HepG2 (cell line): ENCODE measurements around the gene SYNDIG1. TPM values are rescaled to one million over a fixed set of nuclear protein-coding genes. Genes with fewer than 3 reads are reported as not detected.

Source experiments
- ATAC-seq: fragments of 200-7000 bp; cut with Tn5 transposase; 3 replicates; pipeline ENCODE4 v1.9.1; 2020; ENCODE audit warnings: mild to moderate bottlenecking, moderate library complexity
- BruUV-seq: library from RNA; stranded (reverse); fragments of 400-500 nt; replicated peaks from 2 replicates; lab custom pipeline; 2021; lab: Mats Ljungman, UMichigan
- CTCF ChIA-PET: fragments of 300-600 bp; formaldehyde crosslinking; extraction: SDS; loops from one replicate; lab custom pipeline; 2021; ENCODE audit warnings: low total read pairs, inconsistent platforms, low intra/inter-chr PET ratio; lab: Yijun Ruan, JAX
- POLR2A ChIA-PET: fragments of 350-600 bp; sonication (Branson Sonifier 250); formaldehyde crosslinking; loops from one replicate; lab custom pipeline; 2020; ENCODE audit warnings: antibody characterized with exemption, inconsistent platforms; lab: Yijun Ruan, JAX
- DNase-seq: peaks from one replicate; pipeline ENCODE4 v3.0.0-alpha.2; 2015; ENCODE audit warnings: low spot score
- FAIRE-seq: peaks from 3 replicates; lab custom pipeline; 2011; peaks lifted over from hg19 to GRCh38; lab: Jason Lieb, UNC
- H2AFZ ChIP-seq: one replicate; pipeline ENCODE4 v1.6.1; 2011; ENCODE audit warnings: low read length, inconsistent platforms
- H3K27ac ChIP-seq: fragments of 300-600 bp; 3 replicates; pipeline ENCODE4 v1.8.0; 2011; ENCODE audit warnings: mixed run types, mild to moderate bottlenecking, mixed read lengths, low read length, inconsistent platforms; ENCODE audit not compliant: insufficient read depth; ENCODE audit errors: extremely low read length
- H3K27me3 ChIP-seq, 2 experiments: fragments of 200-600 bp in 1 of 2; 2 replicates in 1 of 2; 3 replicates in 1 of 2; pipeline versions ENCODE4 v1.6.0 to v1.8.0; 2011; ENCODE audit warnings: low read length in 2 of 2, mild to moderate bottlenecking in 2 of 2, moderate library complexity in 2 of 2, inconsistent platforms in 1 of 2; ENCODE audit not compliant: insufficient read depth in 2 of 2, control insufficient read depth in 1 of 2
- H3K36me3 ChIP-seq, 2 experiments: fragments of 200-600 bp in 1 of 2; replicated peaks in 1 of 2; 2 replicates in 1 of 2; 3 replicates in 1 of 2; pipeline versions ENCODE4 v1.5.1 to v1.8.0; 2011; ENCODE audit warnings: low read length in 2 of 2, inconsistent platforms in 1 of 2; ENCODE audit not compliant: insufficient read depth in 2 of 2, control insufficient read depth in 1 of 2
- H3K4me1 ChIP-seq: 2 replicates; pipeline ENCODE4 v1.5.1; 2012; ENCODE audit warnings: low read length, inconsistent platforms; ENCODE audit not compliant: insufficient read depth
- H3K4me2 ChIP-seq: 2 replicates; pipeline ENCODE4 v1.6.0; 2011; ENCODE audit warnings: low read depth, low read length, inconsistent platforms
- H3K4me3 ChIP-seq, 3 experiments: fragments of 200-600 bp in 1 of 3; sonication (generic), shearing (Covaris generic) in 1 of 3; replicated peaks in 1 of 3; 2 replicates each; pipeline ENCODE4 v1.5.1; 2011 to 2016; ENCODE audit warnings: low read length in 3 of 3, inconsistent platforms in 2 of 3, low read depth in 2 of 3, mild to moderate bottlenecking in 2 of 3, control low read depth in 1 of 3, mixed read lengths in 1 of 3; ENCODE audit not compliant: insufficient read depth in 1 of 3
- H3K79me2 ChIP-seq: one replicate; pipeline ENCODE4 v1.6.1; 2011; ENCODE audit warnings: low read length, inconsistent platforms; ENCODE audit not compliant: insufficient read depth
- H3K9ac ChIP-seq: 2 replicates; pipeline ENCODE4 v1.6.0; 2011; ENCODE audit warnings: mild to moderate bottlenecking, low read depth, low read length, inconsistent platforms; ENCODE audit not compliant: insufficient read depth
- H3K9me3 ChIP-seq: 2 replicates; pipeline ENCODE4 v1.5.1; 2012; ENCODE audit warnings: mild to moderate bottlenecking, low read length
- H4K20me1 ChIP-seq: 2 replicates; pipeline ENCODE4 v1.6.0; 2011; ENCODE audit warnings: inconsistent platforms, mild to moderate bottlenecking, low read length, moderate library complexity; ENCODE audit not compliant: insufficient read depth
- AGO2 ChIP-seq: fragments of 200-400 bp; formaldehyde crosslinking; optimal IDR thresholded peaks from 2 replicates; pipeline ENCODE3; 2017; ENCODE audit warnings: mild to moderate bottlenecking, low read depth, low read length, moderate library complexity
- ASH2L ChIP-seq: fragments of 300-600, 200-600 bp; sonication (generic); IDR thresholded peaks from 2 replicates; pipeline ENCODE4 v1.7.0; 2017; ENCODE audit warnings: low read depth, mild to moderate bottlenecking, moderate library complexity, mixed read lengths, low read length; ENCODE audit not compliant: insufficient read length
- ATM ChIP-seq: fragments of 450-650 bp; IDR thresholded peaks from 2 replicates; pipeline ENCODE4 v1.7.1; 2017; ENCODE audit warnings: mild to moderate bottlenecking, borderline replicate concordance
- CSRNP1 ChIP-seq: sonication (generic); formaldehyde crosslinking; IDR thresholded peaks from 2 replicates; pipeline ENCODE4 v1.8.1; 2023; ENCODE audit warnings: mild to moderate bottlenecking, missing genetic modification reagents
- DNMT3B ChIP-seq: conservative IDR thresholded peaks from 2 replicates; pipeline ENCODE4 v1.6.1; 2016; ENCODE audit warnings: missing biosample characterization, control low read depth
- HMG20A ChIP-seq: IDR thresholded peaks from 2 replicates; pipeline ENCODE4 v1.6.1; 2016; ENCODE audit warnings: borderline replicate concordance
- JUN ChIP-seq: sonication (generic); formaldehyde crosslinking; IDR thresholded peaks from 2 replicates; pipeline ENCODE4 v1.4.0; 2020; ENCODE audit warnings: mild to moderate bottlenecking, missing genetic modification reagents
- MTF1 ChIP-seq: sonication (generic); formaldehyde crosslinking; IDR thresholded peaks from 2 replicates; pipeline ENCODE4 v1.5.0; 2020; ENCODE audit warnings: missing genetic modification reagents
- POLR2AphosphoS2 ChIP-seq: IDR thresholded peaks from 2 replicates; pipeline ENCODE4 v1.6.1; 2011; ENCODE audit warnings: low read depth, low read length, improper control_type of control experiment
- SALL1 ChIP-seq: sonication (generic); formaldehyde crosslinking; IDR thresholded peaks from 2 replicates; pipeline ENCODE4 v1.8.0; 2022; ENCODE audit warnings: mild to moderate bottlenecking, missing genetic modification reagents
- ZNF205 ChIP-seq: IDR thresholded peaks from 2 replicates; pipeline ENCODE4 v1.6.1; 2018; ENCODE audit warnings: missing biosample characterization, missing genetic modification reagents
- ZNF274 ChIP-seq: sonication (generic); formaldehyde crosslinking; IDR thresholded peaks from 2 replicates; pipeline ENCODE4 v1.5.1; 2020; ENCODE audit warnings: mild to moderate bottlenecking, missing genetic modification reagents
- ZNF530 ChIP-seq: sonication (generic); formaldehyde crosslinking; IDR thresholded peaks from 2 replicates; pipeline ENCODE4 v1.5.0; 2020; ENCODE audit warnings: low read depth, mild to moderate bottlenecking, missing genetic modification reagents
- ZNF777 ChIP-seq: sonication (generic); formaldehyde crosslinking; IDR thresholded peaks from 2 replicates; pipeline ENCODE4 v1.4.0; 2020; ENCODE audit warnings: missing genetic modification reagents
- ZNF800 ChIP-seq: sonication (generic); formaldehyde crosslinking; IDR thresholded peaks from 2 replicates; pipeline ENCODE4 v1.4.0; 2020; ENCODE audit warnings: missing genetic modification reagents
- ZSCAN29 ChIP-seq: sonication (generic); formaldehyde crosslinking; conservative IDR thresholded peaks from 2 replicates; pipeline ENCODE4 v1.4.0; 2020; ENCODE audit warnings: mild to moderate bottlenecking, missing genetic modification reagents
- WGBS: methylation state at CpG from one replicate; pipeline ENCODE4 v1.1.6; 2017; ENCODE audit warnings: low lambda C conversion rate; 5-methylcytosine and 5-hydroxymethylcytosine counted together
- in situ Hi-C: cut with HindIII; loops from 2 replicates; pipeline ENCODE4 v1.10.0; 2017; ENCODE audit warnings: low pct_unique_long_range_greater_than_20kb; ENCODE audit not compliant: extremely low pct_ligation_motif_present
- intact Hi-C: fragments of 100-400 bp; cut with micrococcal nuclease; formaldehyde crosslinking; loops from one replicate; pipeline ENCODE4 v1.10.0; 2022; ENCODE audit not compliant: unreplicated experiment
- polyA plus RNA-seq, 8 experiments: library from polyadenylated mRNA; depleted of rRNA in 3 of 8; stranded (reverse) in 7 of 8; unstranded in 1 of 8; fragments of >200 nt; fragmentation: Illumina TruSeq in 4 of 8; extraction: Trizol in 4 of 8; gene quantifications; 2 replicates each; pipeline versions ENCODE4 v1.2.1 to v1.2.3, GENCODE V29; 2011 to 2016; ENCODE audit warnings: low read depth in 4 of 8, missing spikeins in 1 of 8, mixed read lengths in 1 of 8; ENCODE audit not compliant: insufficient read depth in 1 of 8
- total RNA-seq, 5 experiments: library from RNA; depleted of rRNA; stranded (reverse); fragments of >200 nt; fragmentation: Illumina TruSeq; extraction: Trizol; gene quantifications; 2 replicates each; pipeline ENCODE4 v1.2.3, GENCODE V29; 2016; ENCODE audit warnings: low read depth in 1 of 5

Gene SYNDIG1
- total and polyA plus RNA-seq, 2 of the 13 experiments (the other 11 are each of a cell fraction or from before 2014, with no cell fraction given), result not detected

- Histone ChIP-seq H3K9ac (no peak overlapping the region), H3K4me1 (no peaks in the 10 kb centered on the region), H4K20me1 (no peaks in the 10 kb centered on the region), H3K4me3 (no peak overlapping the region), H3K27me3 (peaks cover 7 to 18% of the 10 kb centered on the region in 2 experiments; a peak in 2 of 5 replicates), H3K79me2 (no peaks in the 10 kb centered on the region), H2AFZ (no peak overlapping the region), H3K4me2 (no peak overlapping the region), H3K9me3 (no peaks in the 10 kb centered on the region), H3K27ac (no peak overlapping the region), H3K36me3 (no peaks in the 10 kb centered on the region)
- no peak for FAIRE-seq
- ChIA-PET CTCF (no interaction called here), POLR2A (no interaction called here)
- no TSS peak for BruUV-seq
- WGBS, result 0% methylated on average over 7 of the region's 7 CpGs
- intact Hi-C loops (no loop called here), in situ Hi-C loops (no loop called here)
- ATAC-seq, result no peak
- no peak for DNase-seq
- TF ChIP-seq MTF1 (CRISPR knock-in tag), result no peak
- no peak for TF ChIP-seq ZNF205 (CRISPR knock-in tag)
- TF ChIP-seq JUN (CRISPR knock-in tag), result no peak
These were observed 200.3 kb downstream of the SYNDIG1 start for GRCh38 chr20:24669701-24670100.

GRCh38 chr20:24670341-24670872, 201.0 kb downstream of the SYNDIG1 start:
- Histone ChIP-seq H3K27me3 (peaks cover 7 to 14% of the 10 kb centered on the region in 2 experiments; a peak in 1 of 5 replicates), H3K4me2 (no peak overlapping the region), H4K20me1 (no peaks in the 10 kb centered on the region), H3K4me1 (no peaks in the 10 kb centered on the region), H3K9me3 (no peaks in the 10 kb centered on the region), H3K27ac (no peak overlapping the region), H3K4me3 (no peak overlapping the region), H3K36me3 (no peaks in the 10 kb centered on the region), H2AFZ (no peak overlapping the region), H3K79me2 (no peaks in the 10 kb centered on the region), H3K9ac (no peak overlapping the region)
- BruUV-seq, result no TSS peak
- ATAC-seq (no peak), DNase-seq (no peak), FAIRE-seq (no peak)
- in situ Hi-C loops, result no loop called here
- ChIA-PET POLR2A (no interaction called here), CTCF (no interaction called here)
- 19% methylated on average over 10 of the region's 10 CpGs for WGBS
- intact Hi-C loops, result no loop called here
- TF ChIP-seq SALL1 (CRISPR knock-in tag) (no peak), POLR2AphosphoS2 (no peak), CSRNP1 (CRISPR knock-in tag) (no peak), ZNF274 (CRISPR knock-in tag) (no peak), ATM (no peak), ZNF800 (CRISPR knock-in tag) (no peak), DNMT3B (CRISPR knock-in tag) (no peak), ASH2L (no peak), ZSCAN29 (CRISPR knock-in tag) (no peak), ZNF530 (no peak), HMG20A (CRISPR knock-in tag) (no peak), AGO2 (no peak), ZNF777 (CRISPR knock-in tag) (no peak)
